ENCODE measurements around the gene PCDHGA1. TPM values are rescaled to one million over a fixed set of nuclear protein-coding genes. Genes with fewer than 3 reads are reported as not detected.
A peak's percentile ranks its signal among the peaks of the same experiment; 100 is the strongest.

Gene PCDHGA1
- polyA plus RNA-seq, 1 donor from 2014 or later: 0.19 TPM

DNA sequence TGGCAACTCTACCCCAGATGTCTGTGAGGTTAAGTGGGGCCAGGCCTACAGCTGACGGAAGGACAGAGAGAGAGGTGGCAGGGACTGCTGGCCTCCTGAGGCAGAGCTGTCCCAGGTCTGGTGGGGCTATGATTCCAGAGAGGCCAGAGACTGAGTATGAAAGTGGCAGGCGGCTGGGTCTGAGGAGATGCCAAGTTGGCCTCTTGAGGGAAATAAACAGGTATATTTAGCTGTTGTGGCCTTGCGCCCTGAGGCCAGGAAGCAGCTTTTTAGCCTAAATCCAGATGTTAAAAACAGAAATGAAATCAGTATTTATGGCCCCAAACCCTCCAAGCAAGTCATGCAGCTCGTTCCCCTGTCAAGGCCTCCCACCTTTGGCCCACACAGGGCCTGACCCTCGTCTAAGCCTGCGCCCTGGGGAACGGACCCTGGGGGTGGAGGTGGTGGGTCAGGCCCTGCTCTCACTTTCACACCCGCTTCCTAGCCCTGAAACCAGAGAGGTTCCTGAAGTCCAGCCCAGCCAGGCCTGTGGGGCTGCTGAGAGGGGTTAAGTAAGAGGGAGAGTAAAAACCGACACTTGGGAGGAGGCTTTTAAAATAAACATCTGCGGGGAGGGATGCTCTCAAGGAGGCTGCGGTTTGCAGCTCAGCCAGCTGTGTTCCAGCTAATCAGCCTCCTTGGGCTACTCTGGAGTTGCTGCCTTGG lies 177.2 kb downstream of the PCDHGA1 start:
- peak overlapping the region; percentile 61 for H3K9ac ChIP-seq (ENCODE audit: low read length)

DNA sequence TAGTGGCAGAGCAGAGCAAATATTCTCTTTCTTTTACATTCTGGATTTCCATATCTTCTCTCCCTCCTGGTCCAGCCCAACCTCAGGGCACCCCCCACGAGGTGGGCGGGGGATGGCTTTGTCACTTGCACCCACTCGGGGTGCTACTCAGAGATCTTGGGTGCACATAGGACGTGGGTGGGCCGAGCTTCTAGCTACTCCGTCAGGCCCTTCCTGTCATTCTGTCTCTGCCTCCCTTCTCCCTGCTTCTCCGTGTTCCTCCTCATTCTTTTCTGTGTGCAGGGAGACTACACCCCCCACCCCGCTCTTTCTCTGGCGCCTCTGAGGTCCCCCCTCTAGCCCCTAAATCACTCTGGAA lies 178.1 kb downstream of the PCDHGA1 start:
- Histone ChIP-seq H3K9me3 (ENCODE audit: low read length) (no peaks in the 10 kb centered on the region), H3K4me3 (ENCODE audit: low read length) (peak overlapping the region; percentile 59), H3K9ac (ENCODE audit: low read length) (peak overlapping the region; percentile 61), H3K79me2 (replicated peaks; ENCODE audit: insufficient read depth, low read length) (no peaks in the 10 kb centered on the region), H3K27ac (ENCODE audit: low read length) (peak overlapping the region; percentile 78), H3K27me3 (ENCODE audit: insufficient read depth, low read depth, low read length) (no peaks in the 10 kb centered on the region), H3K9me2 (ENCODE audit: insufficient read depth, low read length) (no peaks in the 10 kb centered on the region), H3K36me3 (ENCODE audit: insufficient read depth, low read length) (peaks cover 5% of the 10 kb centered on the region), H2AFZ (ENCODE audit: low read depth, low read length) (no peak overlapping the region), H3F3A (ENCODE audit: insufficient read depth, low read length, poor library complexity, severe bottlenecking) (peaks cover 5% of the 10 kb centered on the region), H4K20me1 (ENCODE audit: insufficient read depth) (no peaks in the 10 kb centered on the region), H3K4me2 (ENCODE audit: low read length) (peak overlapping the region; percentile 49)
- TF ChIP-seq EP300 (conservative IDR thresholded peaks at IDR 0.05; ENCODE audit: poor library complexity, severe bottlenecking) (no peak), TAF1 (IDR thresholded peaks at IDR 0.05; ENCODE audit: low read depth) (no peak), MXI1 (conservative IDR thresholded peaks at IDR 0.05; ENCODE audit: poor library complexity, severe bottlenecking) (no peak), CTCF (IDR thresholded peaks at IDR 0.05; ENCODE audit: poor library complexity, severe bottlenecking) (no peak)

More for the DNA sequence above, 177.2 kb downstream of the PCDHGA1 start:
- Histone ChIP-seq H3K9me2 (ENCODE audit: insufficient read depth, low read length) (no peaks in the 10 kb centered on the region), H3K27me3 (ENCODE audit: insufficient read depth, low read depth, low read length) (no peaks in the 10 kb centered on the region), H3K79me2 (replicated peaks; ENCODE audit: insufficient read depth, low read length) (no peaks in the 10 kb centered on the region), H3K9me3 (ENCODE audit: low read length) (no peaks in the 10 kb centered on the region), H3K4me3 (ENCODE audit: low read length) (no peak overlapping the region), H3K36me3 (ENCODE audit: insufficient read depth, low read length) (peaks cover 5% of the 10 kb centered on the region), H3K4me2 (ENCODE audit: low read length) (no peak overlapping the region), H3F3A (ENCODE audit: insufficient read depth, low read length, poor library complexity, severe bottlenecking) (peaks cover 2% of the 10 kb centered on the region), H4K20me1 (ENCODE audit: insufficient read depth) (no peaks in the 10 kb centered on the region), H2AFZ (ENCODE audit: low read depth, low read length) (no peak overlapping the region), H3K27ac (ENCODE audit: low read length) (no peak overlapping the region)
- no peak for TF ChIP-seq RAD21 (conservative IDR thresholded peaks at IDR 0.05)
- TF ChIP-seq, protein P1, sequence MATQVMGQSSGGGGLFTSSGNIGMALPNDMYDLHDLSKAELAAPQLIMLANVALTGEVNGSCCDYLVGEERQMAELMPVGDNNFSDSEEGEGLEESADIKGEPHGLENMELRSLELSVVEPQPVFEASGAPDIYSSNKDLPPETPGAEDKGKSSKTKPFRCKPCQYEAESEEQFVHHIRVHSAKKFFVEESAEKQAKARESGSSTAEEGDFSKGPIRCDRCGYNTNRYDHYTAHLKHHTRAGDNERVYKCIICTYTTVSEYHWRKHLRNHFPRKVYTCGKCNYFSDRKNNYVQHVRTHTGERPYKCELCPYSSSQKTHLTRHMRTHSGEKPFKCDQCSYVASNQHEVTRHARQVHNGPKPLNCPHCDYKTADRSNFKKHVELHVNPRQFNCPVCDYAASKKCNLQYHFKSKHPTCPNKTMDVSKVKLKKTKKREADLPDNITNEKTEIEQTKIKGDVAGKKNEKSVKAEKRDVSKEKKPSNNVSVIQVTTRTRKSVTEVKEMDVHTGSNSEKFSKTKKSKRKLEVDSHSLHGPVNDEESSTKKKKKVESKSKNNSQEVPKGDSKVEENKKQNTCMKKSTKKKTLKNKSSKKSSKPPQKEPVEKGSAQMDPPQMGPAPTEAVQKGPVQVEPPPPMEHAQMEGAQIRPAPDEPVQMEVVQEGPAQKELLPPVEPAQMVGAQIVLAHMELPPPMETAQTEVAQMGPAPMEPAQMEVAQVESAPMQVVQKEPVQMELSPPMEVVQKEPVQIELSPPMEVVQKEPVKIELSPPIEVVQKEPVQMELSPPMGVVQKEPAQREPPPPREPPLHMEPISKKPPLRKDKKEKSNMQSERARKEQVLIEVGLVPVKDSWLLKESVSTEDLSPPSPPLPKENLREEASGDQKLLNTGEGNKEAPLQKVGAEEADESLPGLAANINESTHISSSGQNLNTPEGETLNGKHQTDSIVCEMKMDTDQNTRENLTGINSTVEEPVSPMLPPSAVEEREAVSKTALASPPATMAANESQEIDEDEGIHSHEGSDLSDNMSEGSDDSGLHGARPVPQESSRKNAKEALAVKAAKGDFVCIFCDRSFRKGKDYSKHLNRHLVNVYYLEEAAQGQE (IDR thresholded peaks at IDR 0.05; ENCODE audit: borderline replicate concordance): no peak

- TF ChIP-seq SMC3 (conservative IDR thresholded peaks at IDR 0.05; ENCODE audit: poor library complexity) (no peak), EZH2 (IDR thresholded peaks at IDR 0.05; ENCODE audit: borderline replicate concordance, insufficient read depth, low read length, poor library complexity, severe bottlenecking) (no peak)
- TF ChIP-seq, protein P1 (IDR thresholded peaks at IDR 0.05; ENCODE audit: borderline replicate concordance): peak; percentile 15
- Histone ChIP-seq H3K9me3 (ENCODE audit: low read length) (no peaks in the 10 kb centered on the region), H3K27ac (ENCODE audit: low read length) (peak overlapping the region; percentile 78), H3K4me2 (ENCODE audit: low read length) (peak overlapping the region; percentile 49), H3K9ac (ENCODE audit: low read length) (peak overlapping the region; percentile 61), H3K27me3 (ENCODE audit: insufficient read depth, low read depth, low read length) (no peaks in the 10 kb centered on the region), H3K4me3 (ENCODE audit: low read length) (peak overlapping the region; percentile 59), H3F3A (ENCODE audit: insufficient read depth, low read length, poor library complexity, severe bottlenecking) (peaks cover 5% of the 10 kb centered on the region), H3K36me3 (ENCODE audit: insufficient read depth, low read length) (peaks cover 5% of the 10 kb centered on the region), H2AFZ (ENCODE audit: low read depth, low read length) (no peak overlapping the region), H3K9me2 (ENCODE audit: insufficient read depth, low read length) (no peaks in the 10 kb centered on the region), H3K79me2 (replicated peaks; ENCODE audit: insufficient read depth, low read length) (no peaks in the 10 kb centered on the region), H4K20me1 (ENCODE audit: insufficient read depth) (no peaks in the 10 kb centered on the region)
Observed at GRCh38 chr5:141508798-141509611, 178.7 kb downstream of the PCDHGA1 start.
